HepG2 (cell line): Measurements from ENCODE around the gene BLVRB. TPM values are rescaled to one million over a fixed set of nuclear protein-coding genes. Genes with fewer than 3 reads are reported as not detected.

ENCODE experiments used
- ARNTL ChIP-seq: sonication (generic); formaldehyde crosslinking; IDR thresholded peaks from 2 replicates; pipeline ENCODE4 v1.4.0; 2020; ENCODE audit warnings: mild to moderate bottlenecking, missing genetic modification reagents
- ATF3 ChIP-seq: sonication (generic); formaldehyde crosslinking; IDR thresholded peaks from 2 replicates; pipeline ENCODE4 v1.4.0; 2020; ENCODE audit warnings: missing genetic modification reagents
- ATF7 ChIP-seq, 2 experiments: fragments of 450-650 bp in 1 of 2; sonication (generic) in 1 of 2; formaldehyde crosslinking in 1 of 2; IDR thresholded peaks; 2 replicates each; pipeline versions ENCODE4 v1.4.0 to v1.6.1; 2016 to 2020; ENCODE audit warnings: antibody characterized with exemption in 1 of 2, mild to moderate bottlenecking in 1 of 2, missing genetic modification reagents in 1 of 2
- CEBPG ChIP-seq: IDR thresholded peaks from 2 replicates; pipeline ENCODE4 v1.6.1; 2016
- CHD2 ChIP-seq: IDR thresholded peaks from 2 replicates; pipeline ENCODE4 v1.6.1; 2011; ENCODE audit warnings: low read depth, low read length, improper control_type of control experiment
- CREB3 ChIP-seq: sonication (generic); formaldehyde crosslinking; IDR thresholded peaks from 2 replicates; pipeline ENCODE4 v1.5.0; 2020; ENCODE audit warnings: missing genetic modification reagents
- CSRNP1 ChIP-seq: sonication (generic); formaldehyde crosslinking; IDR thresholded peaks from 2 replicates; pipeline ENCODE4 v1.8.1; 2023; ENCODE audit warnings: mild to moderate bottlenecking, missing genetic modification reagents
- ELF3 ChIP-seq: IDR thresholded peaks from 2 replicates; pipeline ENCODE4 v1.6.1; 2016; ENCODE audit warnings: missing genetic modification reagents, missing compliant biosample characterization
- HMGA1 ChIP-seq: sonication (generic); formaldehyde crosslinking; conservative IDR thresholded peaks from 2 replicates; pipeline ENCODE4 v1.4.0; 2020; ENCODE audit warnings: missing genetic modification reagents
- ISX ChIP-seq: sonication (generic); formaldehyde crosslinking; conservative IDR thresholded peaks from 2 replicates; pipeline ENCODE4 v1.5.0; 2020; ENCODE audit warnings: missing genetic modification reagents
- MTF1 ChIP-seq: sonication (generic); formaldehyde crosslinking; IDR thresholded peaks from 2 replicates; pipeline ENCODE4 v1.5.0; 2020; ENCODE audit warnings: missing genetic modification reagents
- NFIB ChIP-seq: sonication (generic); formaldehyde crosslinking; IDR thresholded peaks from 2 replicates; pipeline ENCODE4 v1.9.0; 2021; ENCODE audit warnings: missing genetic modification reagents, mild to moderate bottlenecking, borderline replicate concordance
- SP2 ChIP-seq: sonication (generic); formaldehyde crosslinking; IDR thresholded peaks from 2 replicates; pipeline ENCODE4 v1.5.1; 2020; ENCODE audit warnings: mild to moderate bottlenecking, missing genetic modification reagents
- SSRP1 ChIP-seq: IDR thresholded peaks from 2 replicates; pipeline ENCODE4 v1.6.1; 2016; ENCODE audit warnings: control low read depth
- TAF15 ChIP-seq: fragments of 200-400 bp; formaldehyde crosslinking; IDR thresholded peaks from one replicate; pipeline ENCODE4 v1.6.1; 2018; ENCODE audit warnings: mild to moderate bottlenecking, low read depth, low read length; ENCODE audit not compliant: poor library complexity, severe bottlenecking
- ZGPAT ChIP-seq: IDR thresholded peaks from 2 replicates; pipeline ENCODE4 v1.6.1; 2016; ENCODE audit warnings: mild to moderate bottlenecking
- ZNF143 ChIP-seq: sonication (generic); formaldehyde crosslinking; IDR thresholded peaks from 2 replicates; pipeline ENCODE4 v1.4.0; 2020; ENCODE audit warnings: missing genetic modification reagents
- ZNF281 ChIP-seq: sonication (generic); formaldehyde crosslinking; IDR thresholded peaks from 2 replicates; pipeline ENCODE4 v1.4.0; 2020; ENCODE audit warnings: missing genetic modification reagents, borderline replicate concordance
- ZNF468 ChIP-seq: sonication (generic); formaldehyde crosslinking; IDR thresholded peaks from 2 replicates; pipeline ENCODE4 v1.8.0; 2022; ENCODE audit warnings: mild to moderate bottlenecking, moderate library complexity, missing genetic modification reagents
- ZNF572 ChIP-seq: sonication (generic); formaldehyde crosslinking; IDR thresholded peaks from 2 replicates; pipeline ENCODE4 v1.5.1; 2020; ENCODE audit warnings: mild to moderate bottlenecking, missing genetic modification reagents
- ZNF704 ChIP-seq: sonication (generic); formaldehyde crosslinking; IDR thresholded peaks from 2 replicates; pipeline ENCODE4 v1.8.1; 2023; ENCODE audit warnings: mild to moderate bottlenecking, inconsistent platforms, moderate library complexity, missing genetic modification reagents, borderline replicate concordance
- ZNF883 ChIP-seq: sonication (generic); formaldehyde crosslinking; IDR thresholded peaks from 2 replicates; pipeline ENCODE4 v1.5.1; 2020; ENCODE audit warnings: mild to moderate bottlenecking, missing genetic modification reagents; ENCODE audit errors: not compliant biosample characterization
- polyA plus RNA-seq, 8 experiments: library from polyadenylated mRNA; depleted of rRNA in 3 of 8; stranded (reverse) in 7 of 8; unstranded in 1 of 8; fragments of >200 nt; fragmentation: Illumina TruSeq in 4 of 8; extraction: Trizol in 4 of 8; gene quantifications; 2 replicates each; pipeline versions ENCODE4 v1.2.1 to v1.2.3, GENCODE V29; 2011 to 2016; ENCODE audit warnings: low read depth in 4 of 8, missing spikeins in 1 of 8, mixed read lengths in 1 of 8; ENCODE audit not compliant: insufficient read depth in 1 of 8
- total RNA-seq, 5 experiments: library from RNA; depleted of rRNA; stranded (reverse); fragments of >200 nt; fragmentation: Illumina TruSeq; extraction: Trizol; gene quantifications; 2 replicates each; pipeline ENCODE4 v1.2.3, GENCODE V29; 2016; ENCODE audit warnings: low read depth in 1 of 5

Gene BLVRB
- total and polyA plus RNA-seq, 2 of the 13 experiments (the other 11 are each of a cell fraction or from before 2014, with no cell fraction given): 25.9 to 51.4 TPM

GRCh38 chr19:40433391-40434216 is 31.9 kb downstream of the BLVRB start (continued):
- TF ChIP-seq ZNF281 (CRISPR knock-in tag): peak; percentile 91
- no peak for TF ChIP-seq CREB3 (CRISPR knock-in tag)
- no peak for TF ChIP-seq HMGA1 (CRISPR knock-in tag)
- TF ChIP-seq ELF3 (CRISPR knock-in tag): 0 out of 2 replicates have a peak, but pooled peaks have one; percentile 38
- no peak for TF ChIP-seq ISX (CRISPR knock-in tag)
- TF ChIP-seq SSRP1: no peak
- TF ChIP-seq NFIB (CRISPR knock-in tag): no peak
- no peak for TF ChIP-seq ZNF143 (CRISPR knock-in tag)
- TF ChIP-seq ZGPAT (CRISPR knock-in tag): no peak; the same call in 1 of the 2 replicates
- TF ChIP-seq SP2 (CRISPR knock-in tag): no peak
- no peak for TF ChIP-seq CSRNP1 (CRISPR knock-in tag)
- no peak for TF ChIP-seq ATF3 (CRISPR knock-in tag)
- no peak for TF ChIP-seq ZNF468 (CRISPR knock-in tag)
- TF ChIP-seq MTF1 (CRISPR knock-in tag): no peak
- no peak for TF ChIP-seq ATF7 (IDR thresholded peaks at IDR 0.05)
- no peak for TF ChIP-seq ATF7 (CRISPR knock-in tag; IDR thresholded peaks at IDR 0.05)
- no peak for TF ChIP-seq ZNF704 (CRISPR knock-in tag)
- TF ChIP-seq ARNTL (CRISPR knock-in tag): no peak
- no peak for TF ChIP-seq ZNF883 (CRISPR knock-in tag)
- TF ChIP-seq ZNF572 (CRISPR knock-in tag): no peak
- TF ChIP-seq TAF15: no peak
- no peak for TF ChIP-seq CEBPG (CRISPR knock-in tag)
- no peak for TF ChIP-seq CHD2
